DND-41 (cell line): Measurements from ENCODE around the gene AASS.

Experiments used
- CTCF ChIP-seq: IDR thresholded peaks from 2 replicates; pipeline ENCODE4 v1.5.1; 2012; ENCODE audit warnings: borderline replicate concordance, low read length, moderate library complexity, mild to moderate bottlenecking; ENCODE audit not compliant: poor library complexity, severe bottlenecking; ENCODE audit errors: extremely low read depth
- EZH2 ChIP-seq: IDR thresholded peaks from 3 replicates; pipeline ENCODE4 v1.6.1; 2012; ENCODE audit warnings: borderline replicate concordance, low read depth, mild to moderate bottlenecking, moderate library complexity, low read length, inconsistent platforms; ENCODE audit not compliant: severe bottlenecking

GRCh38 chr7:122183106-122183505 lies 39.1 kb upstream of the AASS start:
- no peak for TF ChIP-seq CTCF
- TF ChIP-seq EZH2: no peak
